ENCODE measurements around the gene CD2AP. TPM values are rescaled to one million over a fixed set of nuclear protein-coding genes. Genes with fewer than 3 reads are reported as not detected.

CD2AP gene
- total RNA-seq, 5 donors from 2014 or later (not counting 1 experiment from before 2014, with no cell fraction given) = 22.3 to 39.7 (median 23.6) TPM

- H3K27me3 ChIP-seq (replicated peaks in 1 of 2; ENCODE audit: control insufficient read depth in 2 of 2, extremely low read depth in 1 of 2, insufficient read depth in 2 of 2, low read length in 1 of 2) = no peaks in the 10 kb centered on the region
- POLR2A ChIA-PET = no interaction called here
- DNase-seq = no peak
- CTCF ChIA-PET = no interaction called here
- H3K9me3 Mint-ChIP-seq = no peaks in the 10 kb centered on the region
- peaks cover 0 to 5% of the 10 kb centered on the region in 2 experiments for H3K4me1 ChIP-seq (ENCODE audit: control insufficient read depth in 1 of 2, extremely low read depth in 1 of 2, insufficient read depth in 2 of 2, low read length in 2 of 2)
- H3K36me3 Mint-ChIP-seq = no peaks in the 10 kb centered on the region
- H3K27ac Mint-ChIP-seq = no peak overlapping the region
- peaks cover 8 to 12% (median 10%) of the 10 kb centered on the region in 3 donors for H3K4me1 Mint-ChIP-seq
- ATAC-seq (replicated peaks in 1 of 4) = no peak
- no peak overlapping the region for H3K4me3 Mint-ChIP-seq
- H3K4me3 ChIP-seq (ENCODE audit: control insufficient read depth in 1 of 2, extremely low read depth in 1 of 2, low read length in 1 of 2) = no peak overlapping the region
- H3K27ac ChIP-seq (ENCODE audit: low read length) = no peak overlapping the region
- no peaks in the 10 kb centered on the region for H3K27me3 Mint-ChIP-seq
- WGBS (ENCODE audit: insufficient coverage) = no CpG with 5 or more reads among the region's 1 CpG
- H3K36me3 ChIP-seq (ENCODE audit: control insufficient read depth in 2 of 2, extremely low read depth in 1 of 2, insufficient read depth in 1 of 2, low read length in 1 of 2) = no peaks in the 10 kb centered on the region
- no peaks in the 10 kb centered on the region for H3K9me3 ChIP-seq
Observed at GRCh38 chr6:47447722-47448121, 29.9 kb upstream of the CD2AP start.

- ATAC-seq (replicated peaks in 1 of 4) = no peak
- Histone ChIP-seq H3K9me3 (no peaks in the 10 kb centered on the region), H3K4me3 (ENCODE audit: control insufficient read depth in 1 of 2, extremely low read depth in 1 of 2, low read length in 1 of 2) (no peak overlapping the region), H3K4me1 (ENCODE audit: control insufficient read depth in 1 of 2, extremely low read depth in 1 of 2, insufficient read depth in 2 of 2, low read length in 2 of 2) (peaks cover 0 to 5% of the 10 kb centered on the region in 2 experiments), H3K36me3 (ENCODE audit: control insufficient read depth in 2 of 2, extremely low read depth in 1 of 2, insufficient read depth in 1 of 2, low read length in 1 of 2) (no peaks in the 10 kb centered on the region), H3K27me3 (replicated peaks in 1 of 2; ENCODE audit: control insufficient read depth in 2 of 2, extremely low read depth in 1 of 2, insufficient read depth in 2 of 2, low read length in 1 of 2) (no peaks in the 10 kb centered on the region), H3K27ac (ENCODE audit: low read length) (no peak overlapping the region)
- Mint-ChIP-seq H3K4me3 (no peak overlapping the region), H3K9me3 (no peaks in the 10 kb centered on the region), H3K27ac (no peak overlapping the region), H3K27me3 (no peaks in the 10 kb centered on the region), H3K36me3 (no peaks in the 10 kb centered on the region), H3K4me1 (peaks cover 9 to 12% (median 10%) of the 10 kb centered on the region in 3 donors)
- no CpG with 5 or more reads among the region's 2 CpGs for WGBS (ENCODE audit: insufficient coverage)
- CTCF ChIA-PET = interaction anchor here in 1 of 2 donors (0.6 kb wide), 1 partner anchor 26 kb away, joined by 5 read pairs; no protein-coding TSS in a partner anchor
- POLR2A ChIA-PET = interaction anchor here in 1 of 2 donors (0.6 kb wide), 2 partner anchors 26 to 79 kb away, joined by 4 read pairs; no protein-coding TSS in a partner anchor
- no peak for DNase-seq
Observed at GRCh38 chr6:47451162-47451561, 26.4 kb upstream of the CD2AP start.

DNA sequence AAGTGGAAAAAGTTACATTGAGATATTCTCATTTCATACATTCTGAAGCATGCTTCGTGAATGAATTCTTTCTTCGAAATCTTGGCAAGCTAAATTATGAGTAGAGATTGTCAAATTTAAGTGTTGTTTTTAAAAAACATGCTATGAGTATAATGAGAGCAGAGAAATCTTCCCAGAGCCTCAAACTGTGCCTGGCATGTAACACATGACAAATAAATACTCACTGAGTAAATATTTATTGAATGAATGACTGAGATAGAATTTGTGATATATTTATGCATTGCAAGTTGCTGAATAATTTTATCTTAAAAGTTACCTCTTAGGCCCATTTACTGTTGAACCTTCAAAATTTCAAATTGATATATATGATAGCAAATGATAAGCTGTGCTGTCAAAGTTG, 24.7 kb upstream of the CD2AP start:
- H3K27me3 Mint-ChIP-seq = no peaks in the 10 kb centered on the region
- H3K4me1 Mint-ChIP-seq = peaks cover 0 to 2% (median 0%) of the 10 kb centered on the region in 3 donors
- ATAC-seq (replicated peaks in 1 of 4) (no peak), DNase-seq (no peak)
- POLR2A ChIA-PET = no interaction called here
- Histone ChIP-seq H3K36me3 (ENCODE audit: control insufficient read depth in 2 of 2, extremely low read depth in 1 of 2, insufficient read depth in 1 of 2, low read length in 1 of 2) (no peaks in the 10 kb centered on the region), H3K27ac (ENCODE audit: low read length) (no peak overlapping the region), H3K9me3 (no peaks in the 10 kb centered on the region), H3K4me3 (ENCODE audit: control insufficient read depth in 1 of 2, extremely low read depth in 1 of 2, low read length in 1 of 2) (no peak overlapping the region), H3K27me3 (replicated peaks in 1 of 2; ENCODE audit: control insufficient read depth in 2 of 2, extremely low read depth in 1 of 2, insufficient read depth in 2 of 2, low read length in 1 of 2) (no peaks in the 10 kb centered on the region), H3K4me1 (ENCODE audit: control insufficient read depth in 1 of 2, extremely low read depth in 1 of 2, insufficient read depth in 2 of 2, low read length in 2 of 2) (no peaks in the 10 kb centered on the region)
- WGBS (ENCODE audit: insufficient coverage) = no CpG with 5 or more reads among the region's 2 CpGs
- CTCF ChIA-PET = no interaction called here
- no peak overlapping the region for H3K27ac Mint-ChIP-seq
- no peaks in the 10 kb centered on the region for H3K9me3 Mint-ChIP-seq
- H3K4me3 Mint-ChIP-seq = no peak overlapping the region
- no peaks in the 10 kb centered on the region for H3K36me3 Mint-ChIP-seq

GRCh38 chr6:47453372-47453936, 24.1 kb upstream of the CD2AP start:
- no peak for ATAC-seq (replicated peaks in 1 of 4)
- no peaks in the 10 kb centered on the region for H3K27me3 ChIP-seq (replicated peaks in 1 of 2; ENCODE audit: control insufficient read depth in 2 of 2, extremely low read depth in 1 of 2, insufficient read depth in 2 of 2, low read length in 1 of 2)
- no peaks in the 10 kb centered on the region for H3K36me3 ChIP-seq (ENCODE audit: control insufficient read depth in 2 of 2, extremely low read depth in 1 of 2, insufficient read depth in 1 of 2, low read length in 1 of 2)
- ChIA-PET POLR2A (interaction anchor here in 1 of 2 donors (0.7 kb wide), 1 partner anchor 31 kb away, joined by 6 read pairs; no protein-coding TSS in a partner anchor), CTCF (no interaction called here)
- no peak overlapping the region for H3K27ac ChIP-seq (ENCODE audit: low read length)
- H3K27me3 Mint-ChIP-seq = peaks cover 0 to 2% of the 10 kb centered on the region in 2 donors
- no peaks in the 10 kb centered on the region for H3K36me3 Mint-ChIP-seq
- no peak overlapping the region for H3K27ac Mint-ChIP-seq
- no peak for DNase-seq
- no peaks in the 10 kb centered on the region for H3K4me1 ChIP-seq (ENCODE audit: control insufficient read depth in 1 of 2, extremely low read depth in 1 of 2, insufficient read depth in 2 of 2, low read length in 2 of 2)
- no peaks in the 10 kb centered on the region for H3K9me3 Mint-ChIP-seq
- no CpG with 5 or more reads among the region's 4 CpGs for WGBS (ENCODE audit: insufficient coverage)
- no peaks in the 10 kb centered on the region for H3K9me3 ChIP-seq
- H3K4me3 Mint-ChIP-seq = no peak overlapping the region
- no peak overlapping the region for H3K4me3 ChIP-seq (ENCODE audit: control insufficient read depth in 1 of 2, extremely low read depth in 1 of 2, low read length in 1 of 2)
- H3K4me1 Mint-ChIP-seq = peaks cover 0 to 2% (median 0%) of the 10 kb centered on the region in 3 donors

GRCh38 chr6:47454713-47455396, 22.7 kb upstream of the CD2AP start:
- Histone ChIP-seq H3K36me3 (ENCODE audit: control insufficient read depth in 2 of 2, extremely low read depth in 1 of 2, insufficient read depth in 1 of 2, low read length in 1 of 2) (no peaks in the 10 kb centered on the region), H3K27ac (ENCODE audit: low read length) (peak overlapping the region; percentile 13), H3K9me3 (no peaks in the 10 kb centered on the region), H3K27me3 (replicated peaks in 1 of 2; ENCODE audit: control insufficient read depth in 2 of 2, extremely low read depth in 1 of 2, insufficient read depth in 2 of 2, low read length in 1 of 2) (no peaks in the 10 kb centered on the region), H3K4me3 (ENCODE audit: control insufficient read depth in 1 of 2, extremely low read depth in 1 of 2, low read length in 1 of 2) (no peak overlapping the region), H3K4me1 (ENCODE audit: control insufficient read depth in 1 of 2, extremely low read depth in 1 of 2, insufficient read depth in 2 of 2, low read length in 2 of 2) (no peaks in the 10 kb centered on the region)
- 60% methylated on average over 1 of the region's 6 CpGs for WGBS (ENCODE audit: insufficient coverage)
- H3K36me3 Mint-ChIP-seq = no peaks in the 10 kb centered on the region
- peaks cover 0 to 2% of the 10 kb centered on the region in 2 donors for H3K27me3 Mint-ChIP-seq
- ATAC-seq (replicated peaks in 1 of 4) (no peak), DNase-seq (no peak)
- CTCF ChIA-PET = no interaction called here
- no peak overlapping the region for H3K4me3 Mint-ChIP-seq
- H3K27ac Mint-ChIP-seq = peak overlapping the region in 1 of 2 donors; percentile 72
- POLR2A ChIA-PET = no interaction called here
- H3K4me1 Mint-ChIP-seq = peaks cover 0 to 2% (median 0%) of the 10 kb centered on the region in 3 donors
- H3K9me3 Mint-ChIP-seq = no peaks in the 10 kb centered on the region

DNA sequence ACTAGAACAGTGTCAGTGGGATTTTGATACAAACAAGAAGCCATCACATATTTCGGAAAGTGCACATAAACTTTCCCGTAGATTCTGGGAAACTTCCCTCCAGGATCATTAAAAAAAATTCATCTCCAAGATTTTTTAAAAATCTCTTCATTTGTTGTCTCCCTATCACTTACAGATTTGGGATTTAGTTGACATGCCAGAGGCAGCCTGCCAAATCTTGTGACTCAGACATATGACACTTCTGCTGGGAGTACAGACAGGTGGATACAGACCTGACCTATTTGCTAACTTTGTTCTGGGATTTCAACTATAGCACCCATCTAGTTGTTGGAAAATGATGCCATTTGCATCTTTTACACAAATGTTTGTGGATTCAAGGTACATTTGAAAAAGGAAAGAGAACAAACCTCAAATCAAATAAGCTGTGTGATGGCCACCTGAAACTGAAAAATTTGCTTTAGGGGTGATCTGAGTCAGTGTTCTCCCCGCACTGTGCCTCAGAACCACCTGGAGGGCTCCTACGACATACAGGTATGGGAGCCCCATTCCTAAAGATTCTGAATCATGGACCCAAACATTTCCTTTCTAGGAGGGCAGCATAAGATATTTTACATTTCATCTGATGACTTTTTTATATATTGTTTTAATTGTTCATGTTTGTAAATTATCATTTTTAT, 21.9 kb upstream of the CD2AP start:
- Mint-ChIP-seq H3K27me3 (peaks cover 0 to 2% of the 10 kb centered on the region in 2 donors), H3K27ac (no peak overlapping the region), H3K9me3 (no peaks in the 10 kb centered on the region), H3K4me3 (no peak overlapping the region), H3K36me3 (no peaks in the 10 kb centered on the region), H3K4me1 (peaks cover 0 to 2% (median 0%) of the 10 kb centered on the region in 3 donors)
- no CpG with 5 or more reads among the region's 4 CpGs for WGBS (ENCODE audit: insufficient coverage)
- no peaks in the 10 kb centered on the region for H3K4me1 ChIP-seq (ENCODE audit: control insufficient read depth in 1 of 2, extremely low read depth in 1 of 2, insufficient read depth in 2 of 2, low read length in 2 of 2)
- H3K9me3 ChIP-seq = no peaks in the 10 kb centered on the region
- no peaks in the 10 kb centered on the region for H3K36me3 ChIP-seq (ENCODE audit: control insufficient read depth in 2 of 2, extremely low read depth in 1 of 2, insufficient read depth in 1 of 2, low read length in 1 of 2)
- CTCF ChIA-PET = no interaction called here
- H3K27me3 ChIP-seq (replicated peaks in 1 of 2; ENCODE audit: control insufficient read depth in 2 of 2, extremely low read depth in 1 of 2, insufficient read depth in 2 of 2, low read length in 1 of 2) = peaks cover 0 to 3% of the 10 kb centered on the region in 2 experiments
- ATAC-seq (replicated peaks in 1 of 4) = no peak
- DNase-seq = no peak
- POLR2A ChIA-PET = no interaction called here
- H3K4me3 ChIP-seq (ENCODE audit: control insufficient read depth in 1 of 2, extremely low read depth in 1 of 2, low read length in 1 of 2) = no peak overlapping the region
- no peak overlapping the region for H3K27ac ChIP-seq (ENCODE audit: low read length)

All from T-cell (primary cell).